HL-60/S4 treated with phorbol 12-myristate 13-acetate at 8.2 ng/mL for 4 days and 3 days (cell line): ENCODE results near the gene SEPTIN2.
"Not testable (repeated sequence)": the region's sequence is repeated elsewhere in the genome, so short reads cannot be mapped to it uniquely, and the experiment has no call there.

Experiments
- in situ Hi-C: fragments of 300-500 bp; cut with MboI; formaldehyde crosslinking; loops from 2 replicates; pipeline ENCODE4 v1.15.0; 2022; ENCODE audit warnings: low sequenced_read_pairs

The SEPTIN2 gene

DNA sequence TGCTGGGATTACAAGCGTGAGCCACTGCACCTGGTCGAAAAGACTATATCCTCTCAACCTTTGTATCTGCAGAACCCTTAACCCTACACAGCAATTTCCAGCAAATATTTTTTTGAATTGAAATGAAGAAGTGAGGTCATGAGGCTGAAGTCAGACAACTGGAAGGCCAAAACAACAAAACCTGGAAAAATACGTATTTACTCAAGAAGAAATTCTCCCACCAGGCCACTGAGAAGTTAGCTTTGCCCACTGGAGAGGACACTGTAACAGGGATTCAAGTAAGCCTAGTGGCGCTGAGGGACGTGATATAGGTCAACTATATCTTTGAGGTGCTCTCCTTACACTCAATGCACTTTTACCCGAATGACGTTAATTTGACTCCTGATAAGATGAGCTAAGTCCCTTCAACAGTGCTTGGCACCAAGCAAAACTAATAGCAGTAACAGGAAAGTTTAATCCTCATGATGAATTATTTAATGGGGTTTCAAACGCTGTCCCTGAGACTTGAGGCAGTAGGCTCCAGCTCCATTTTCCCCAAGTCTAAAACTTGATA, 2.1 kb upstream of the SEPTIN2 start:
- in situ Hi-C loops: no loop called here

DNA sequence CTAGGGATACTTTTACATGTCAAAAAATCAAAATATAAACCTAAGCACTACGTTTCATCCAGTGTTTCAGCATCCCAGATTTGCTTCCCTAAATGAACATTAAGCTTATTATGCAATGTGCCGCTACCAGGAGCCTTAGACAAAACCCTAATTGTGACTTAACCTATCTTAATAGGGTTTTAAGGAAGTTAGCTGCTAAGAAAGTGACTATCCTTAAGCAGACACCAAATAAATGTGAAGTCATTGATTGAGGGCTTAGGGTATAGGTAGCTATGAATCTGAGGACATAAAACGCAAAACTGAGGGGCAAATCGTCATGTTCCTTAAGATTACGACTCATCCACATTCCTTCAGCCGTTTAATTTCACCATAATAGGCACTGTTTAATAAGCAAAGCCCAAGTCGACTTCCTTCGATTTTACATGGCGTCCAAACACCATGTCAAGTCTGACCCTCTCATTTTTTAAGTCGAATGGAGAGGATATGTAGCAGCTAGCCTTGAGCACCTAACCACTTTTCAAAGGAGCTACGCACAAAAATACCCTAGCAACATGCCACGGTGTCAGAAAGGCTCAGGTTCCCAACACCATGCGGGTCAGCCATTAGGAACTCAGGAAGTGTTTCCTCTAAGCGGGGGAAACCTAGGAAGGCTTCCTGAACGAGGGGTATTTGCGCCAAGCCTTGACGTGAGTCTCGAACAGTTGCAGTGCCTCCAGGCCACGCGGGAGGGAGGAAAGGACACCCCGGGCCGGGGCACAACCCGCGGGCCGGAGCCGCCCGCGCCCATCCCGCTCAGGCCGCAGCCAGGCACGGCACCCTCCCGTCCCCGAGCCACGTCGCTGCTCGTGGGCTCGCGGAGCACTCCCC, 1.3 kb upstream of the SEPTIN2 start:
- in situ Hi-C loops: no loop called here

- in situ Hi-C loops: no loop called here
These were observed 439 bp upstream of the SEPTIN2 start, which contains the start of gene HDLBP for GRCh38 chr2:241315093-241315878. HDLBP (minus strand) TSS chr2:241315672; CDS start chr2:241266869, 48,803 bp downstream.

- in situ Hi-C loops: no loop called here
These were observed 1.1 kb downstream of the SEPTIN2 start for GRCh38 chr2:241316825-241317224.

- in situ Hi-C loops: no loop called here
These were observed 1.7 kb downstream of the SEPTIN2 start for GRCh38 chr2:241317391-241317790.

DNA sequence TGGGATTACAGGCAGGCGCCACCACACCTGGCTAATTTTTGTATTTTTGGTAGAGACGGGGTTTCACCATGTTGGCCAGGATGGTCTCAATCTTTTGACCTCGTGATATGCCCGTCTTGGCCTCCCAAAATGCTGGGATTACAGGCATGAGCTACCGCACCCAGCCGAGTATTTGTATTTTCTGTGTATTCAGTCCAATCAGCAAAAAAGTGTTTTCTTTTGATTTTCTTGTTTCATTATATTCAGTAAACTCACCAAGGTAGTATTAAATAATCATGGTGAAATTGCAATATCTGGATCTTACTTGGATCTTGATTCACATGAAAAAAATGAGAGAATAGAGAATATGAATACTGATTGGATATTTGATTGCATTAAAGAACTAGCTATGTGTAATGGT, 3.1 kb downstream of the SEPTIN2 start:
- in situ Hi-C loops: not testable (repeated sequence)

DNA sequence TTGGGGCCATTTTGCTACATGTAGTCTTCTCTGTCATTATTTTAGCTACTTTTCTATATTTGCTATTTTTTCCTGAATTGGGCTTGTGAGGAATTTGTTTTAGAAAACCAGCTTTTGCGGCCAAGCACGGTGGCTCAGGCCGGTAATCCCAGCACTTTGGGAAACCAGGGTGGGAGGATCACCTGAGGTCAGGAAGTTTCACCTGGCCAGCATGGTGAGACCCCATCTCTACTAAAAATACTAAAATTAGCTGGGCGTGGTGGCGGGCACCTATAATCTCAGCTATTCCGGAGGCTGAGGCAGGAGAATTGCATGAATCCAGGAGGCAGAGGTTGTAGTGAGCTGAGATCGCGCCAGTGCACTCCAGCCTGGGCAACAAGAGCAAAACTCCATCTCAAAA, 4.7 kb downstream of the SEPTIN2 start:
- in situ Hi-C loops: no loop called here

- in situ Hi-C loops: no loop called here
These were observed 5.3 kb downstream of the SEPTIN2 start for GRCh38 chr2:241321033-241321432.

DNA sequence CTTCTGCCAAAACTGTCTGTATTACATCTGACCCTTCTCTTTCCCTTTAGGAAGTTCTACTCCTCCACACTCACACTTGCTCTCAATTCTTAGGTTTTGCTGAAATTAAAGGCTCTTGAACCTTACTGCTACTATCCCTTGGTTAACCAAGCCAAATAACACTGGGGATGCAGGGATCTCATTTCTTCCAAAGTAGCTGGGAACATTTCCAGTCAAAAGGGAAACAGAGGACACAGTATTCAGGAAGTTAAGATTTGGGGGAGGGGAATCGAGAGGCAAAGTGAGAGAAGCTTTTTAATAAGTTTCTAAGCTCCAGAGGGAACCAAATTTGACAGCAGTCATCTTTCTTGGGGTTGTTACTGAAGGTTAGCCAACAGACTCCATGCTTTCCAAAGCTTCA, 6.2 kb downstream of the SEPTIN2 start:
- in situ Hi-C loops: no loop called here

GRCh38 chr2:241323778-241324177, 8.1 kb downstream of the SEPTIN2 start:
- in situ Hi-C loops: no loop called here

GRCh38 chr2:241324775-241325174, 9.1 kb downstream of the SEPTIN2 start:
- in situ Hi-C loops: no loop called here

DNA sequence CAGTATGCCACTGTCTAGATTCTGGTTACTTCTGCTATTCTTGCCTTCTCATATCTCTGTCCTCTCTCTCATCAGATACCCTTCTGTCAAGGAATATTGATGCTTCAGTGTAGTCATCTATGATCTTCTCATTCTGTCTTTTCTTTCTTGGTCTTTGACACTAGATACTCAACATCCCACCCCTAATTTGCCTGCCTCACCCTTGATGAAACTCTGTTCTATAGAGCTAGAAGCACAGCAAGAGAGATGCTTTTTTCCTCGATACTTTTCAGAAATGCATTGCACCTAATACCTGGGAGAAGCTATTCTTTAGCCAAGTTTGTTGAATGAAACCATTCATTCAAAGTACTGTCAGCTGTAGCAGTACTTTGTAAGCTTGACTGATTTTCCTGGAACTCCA, 9.5 kb downstream of the SEPTIN2 start:
- in situ Hi-C loops: no loop called here

DNA sequence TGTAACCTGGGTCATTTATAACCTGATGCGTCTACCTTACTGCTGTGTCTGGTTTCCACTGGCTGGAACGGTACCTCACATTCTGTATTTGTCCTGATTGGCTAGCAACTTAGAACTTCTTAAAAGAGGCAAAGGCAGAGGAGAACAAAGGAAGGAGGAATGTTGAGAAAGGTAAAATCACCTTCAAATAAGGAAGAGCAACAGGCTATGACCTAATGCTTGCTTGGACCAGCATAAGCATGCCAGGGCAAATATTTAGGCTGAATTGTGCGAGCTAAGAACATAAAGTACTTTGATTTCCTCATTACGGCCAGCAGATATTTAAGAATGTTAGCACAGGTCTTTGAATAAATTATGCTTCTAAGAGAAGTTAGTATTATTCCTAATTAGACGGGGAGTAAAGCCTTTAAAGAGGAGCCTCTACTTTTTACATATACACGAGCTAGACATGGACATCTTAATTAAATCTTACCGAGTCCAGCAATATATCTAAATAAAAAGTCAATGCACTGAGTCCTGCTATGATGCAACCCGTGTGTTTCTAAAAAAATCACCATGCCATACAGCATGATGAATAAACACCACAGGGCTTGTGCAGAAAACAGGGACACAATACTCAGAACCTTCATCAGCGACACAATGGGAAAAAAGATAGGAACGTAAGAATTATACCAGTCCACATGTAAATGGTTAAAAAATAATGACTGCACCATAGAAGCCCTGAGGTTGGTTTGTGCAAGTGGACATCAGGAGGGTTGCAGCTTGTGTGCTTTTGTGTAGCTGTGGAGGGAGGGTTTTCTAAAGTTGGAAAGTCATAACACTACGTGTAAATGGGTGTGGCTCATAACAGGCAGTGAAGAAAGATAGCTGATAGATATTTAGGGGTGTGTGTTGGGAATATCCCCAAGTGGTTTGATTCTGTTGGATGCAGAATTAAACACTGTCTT, 14.2 kb downstream of the SEPTIN2 start:
- in situ Hi-C loops: no loop called here

DNA sequence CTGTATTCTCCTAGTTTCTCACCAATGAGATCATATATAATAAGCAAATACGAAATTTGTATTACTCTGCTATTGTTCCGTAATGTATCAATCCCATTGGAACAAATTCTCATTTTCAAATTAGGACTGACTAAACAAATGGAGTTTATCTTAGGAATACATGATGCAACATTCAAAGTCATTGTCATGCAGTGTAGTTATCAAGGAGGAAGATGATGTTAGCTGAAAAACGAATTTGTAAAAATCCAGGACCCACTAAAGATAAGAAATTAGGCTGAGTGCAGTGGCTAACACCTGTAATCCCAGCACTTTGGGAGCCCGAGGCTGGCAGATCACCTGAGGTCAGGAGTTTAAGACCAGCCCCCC, 14.9 kb downstream of the SEPTIN2 start:
- in situ Hi-C loops: no loop called here

GRCh38 chr2:241334813-241335212, 19.1 kb downstream of the SEPTIN2 start:
- in situ Hi-C loops: no loop called here

- in situ Hi-C loops: no loop called here
These were observed 24.3 kb downstream of the SEPTIN2 start for GRCh38 chr2:241339839-241340630.

GRCh38 chr2:241340631-241341163, 25.0 kb downstream of the SEPTIN2 start:
- in situ Hi-C loops: no loop called here

- in situ Hi-C loops: no loop called here
These were observed 29.4 kb downstream of the SEPTIN2 start for GRCh38 chr2:241344925-241345651.

DNA sequence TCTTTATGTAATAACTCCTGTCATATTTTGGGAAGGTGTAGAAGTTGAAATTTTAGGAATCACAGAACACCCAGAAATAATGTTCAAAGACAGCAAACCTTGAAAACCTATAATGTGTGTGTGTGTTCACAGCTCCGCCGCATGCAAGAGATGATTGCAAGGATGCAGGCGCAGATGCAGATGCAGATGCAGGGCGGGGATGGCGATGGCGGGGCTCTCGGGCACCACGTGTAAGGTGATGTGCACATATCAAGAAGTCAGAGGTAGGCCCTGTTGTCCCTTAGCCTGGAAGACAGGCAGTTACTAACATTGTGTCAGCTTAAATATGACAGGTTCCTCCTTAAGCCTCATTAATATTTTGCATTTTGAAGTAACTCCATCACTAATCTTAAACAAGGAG, 34.2 kb downstream of the SEPTIN2 start:
- in situ Hi-C loops: no loop called here
